ENCODE measurements around the gene FGF3.

FGF3 gene

DNA sequence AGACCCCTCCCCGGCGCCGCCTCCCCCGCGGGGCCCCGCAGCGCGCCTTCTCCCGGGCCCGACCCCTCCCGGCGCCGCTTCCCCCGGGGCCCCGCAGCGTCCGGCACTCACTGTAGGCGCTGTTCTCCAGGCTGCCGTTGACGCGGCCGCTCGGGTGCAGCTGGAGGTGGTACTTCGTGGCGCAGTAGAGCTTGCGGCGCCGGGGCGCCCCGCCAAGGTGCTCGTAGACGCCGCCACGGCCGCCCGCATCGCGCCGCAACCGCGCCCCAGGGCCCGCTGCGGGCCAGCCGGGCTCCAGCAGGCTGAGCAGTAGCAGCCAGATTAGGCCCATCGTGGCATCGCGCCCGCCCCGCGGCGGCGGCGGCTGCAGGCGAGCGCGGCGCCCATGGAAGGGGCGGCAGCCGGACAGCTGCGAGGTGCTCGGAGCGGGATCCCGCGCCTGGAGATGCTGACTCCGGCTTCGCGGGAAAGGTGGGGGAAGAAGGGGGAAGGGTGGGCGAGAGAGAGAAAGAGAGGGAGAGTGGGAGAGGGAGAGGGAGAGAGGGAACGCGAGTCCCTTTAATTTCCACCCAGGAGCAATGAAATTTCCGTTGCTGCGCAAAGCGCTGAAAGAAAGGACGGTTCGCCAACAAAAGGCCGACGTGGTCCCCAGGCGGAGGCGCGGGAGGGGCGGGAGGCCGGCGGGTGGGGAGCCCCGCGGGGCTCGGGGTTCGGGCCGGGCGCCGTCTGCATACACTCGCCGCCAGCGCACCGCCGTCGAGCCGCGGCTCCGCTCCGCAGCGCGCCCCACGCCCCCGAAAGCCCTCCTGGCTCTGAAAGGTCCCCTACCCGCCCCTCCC, at the start of gene FGF3:
Gene FGF3, minus strand, starts transcription at position 814 of the 839 bp plus-strand sequence. Its CDS starts 483 bp downstream, at position 331.
- DNase-seq, result peak in 1 of 14 donors; percentile 48

DNA sequence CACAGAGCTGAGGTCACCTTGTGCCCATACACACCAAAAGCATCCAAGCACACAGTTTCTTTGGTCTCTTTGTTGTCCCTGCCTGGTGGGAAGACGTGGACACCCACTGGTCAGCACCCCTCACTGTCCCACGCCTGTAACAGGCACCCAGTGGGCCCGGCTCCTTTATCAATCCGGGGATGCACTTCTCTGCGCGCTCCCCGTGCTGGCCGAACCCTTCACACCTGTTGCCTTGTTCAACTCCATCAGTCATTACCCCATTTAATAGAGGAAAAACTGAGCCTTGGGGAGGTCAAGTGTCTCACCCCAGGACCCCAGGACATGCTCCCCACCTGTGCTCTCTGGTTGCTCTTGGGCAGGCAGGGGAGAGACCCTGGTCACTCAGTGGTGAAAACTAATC, 49.7 kb upstream of the FGF3 start:
- no peak for DNase-seq

DNA sequence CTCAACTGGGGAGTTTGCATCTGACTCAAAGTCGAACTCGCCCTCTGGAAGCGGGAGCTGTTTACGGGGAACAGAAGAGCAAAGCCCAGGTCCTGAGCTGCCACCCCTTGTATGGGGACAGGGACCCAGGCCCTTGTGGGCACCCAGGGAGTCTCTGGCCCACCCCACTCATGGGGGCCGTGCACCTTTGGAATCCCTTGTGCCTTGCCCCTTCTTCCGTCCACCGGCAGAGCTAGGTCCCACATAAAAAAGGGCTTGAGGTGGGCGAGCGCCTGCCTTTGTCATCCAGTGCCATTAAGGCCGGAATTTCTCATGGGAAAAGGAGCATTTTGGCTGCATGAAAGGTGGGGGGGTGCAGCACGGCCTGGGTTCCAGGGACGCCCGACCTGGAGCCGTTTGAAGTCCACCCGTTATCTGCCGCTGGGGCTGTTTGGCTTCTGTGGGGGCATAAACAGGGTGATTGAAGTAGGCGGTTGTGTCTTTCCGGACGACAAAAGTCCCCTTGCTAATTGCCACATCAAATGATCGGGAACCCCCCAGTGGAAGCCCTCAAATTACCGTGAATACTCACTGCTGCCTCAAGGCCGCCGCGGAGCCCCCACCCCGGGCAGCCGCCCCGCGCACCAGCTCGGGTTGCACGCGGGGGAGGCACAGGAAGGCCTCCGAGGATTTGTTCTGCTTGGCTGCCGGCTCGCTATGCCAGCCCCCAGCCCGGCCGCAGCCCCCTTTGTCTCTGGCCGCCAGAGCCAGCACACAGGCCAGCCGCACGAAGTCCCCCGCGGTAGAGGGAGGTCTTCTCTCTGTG, 49.0 kb upstream of the FGF3 start:
- DNase-seq, result no peak

DNA sequence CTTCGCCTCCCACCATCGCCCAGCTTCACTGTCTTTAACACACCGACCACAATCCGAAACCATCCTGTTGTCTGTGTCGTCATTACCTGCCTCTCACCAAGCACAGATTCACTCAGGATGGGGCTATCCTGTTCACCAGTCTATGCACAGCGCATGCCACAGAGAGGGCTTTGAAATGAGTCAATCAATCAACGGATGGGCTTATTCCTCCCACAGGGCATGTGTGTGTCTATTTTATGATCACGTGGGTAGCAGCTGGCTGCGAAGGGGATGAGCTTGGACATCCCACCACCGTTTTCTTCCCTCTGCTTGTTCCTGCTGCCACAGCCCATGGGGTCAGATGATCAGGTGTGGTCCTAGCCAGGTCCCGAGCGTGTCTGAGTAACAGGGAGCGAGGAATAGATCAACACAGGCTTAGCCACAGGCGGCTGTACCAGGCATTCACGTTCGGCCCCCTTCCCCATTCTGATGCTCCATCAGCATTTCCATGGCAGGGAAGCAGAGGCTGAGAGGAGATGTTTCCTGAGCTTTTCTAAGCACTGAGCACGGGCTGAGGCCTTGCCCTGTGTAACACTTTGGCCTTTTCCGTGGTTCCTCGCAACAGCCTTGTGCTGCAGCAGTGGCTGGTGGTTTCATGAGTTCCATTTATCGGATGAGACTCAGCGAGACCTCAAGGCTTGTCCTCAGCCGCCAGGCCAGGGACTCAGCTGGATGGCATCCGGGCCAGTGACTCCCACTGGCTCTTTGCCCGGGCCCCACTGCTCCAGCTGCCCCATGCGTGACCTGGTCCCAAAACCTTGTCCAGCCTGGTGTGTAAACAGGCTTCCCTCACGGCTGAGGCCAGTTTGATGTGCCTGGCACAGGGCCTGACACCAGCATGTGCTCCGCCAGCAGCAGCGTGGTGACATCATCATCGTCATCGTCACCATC, 48.1 kb upstream of the FGF3 start:
- DNase-seq, result peak in 1 of 14 donors; percentile 11

DNA sequence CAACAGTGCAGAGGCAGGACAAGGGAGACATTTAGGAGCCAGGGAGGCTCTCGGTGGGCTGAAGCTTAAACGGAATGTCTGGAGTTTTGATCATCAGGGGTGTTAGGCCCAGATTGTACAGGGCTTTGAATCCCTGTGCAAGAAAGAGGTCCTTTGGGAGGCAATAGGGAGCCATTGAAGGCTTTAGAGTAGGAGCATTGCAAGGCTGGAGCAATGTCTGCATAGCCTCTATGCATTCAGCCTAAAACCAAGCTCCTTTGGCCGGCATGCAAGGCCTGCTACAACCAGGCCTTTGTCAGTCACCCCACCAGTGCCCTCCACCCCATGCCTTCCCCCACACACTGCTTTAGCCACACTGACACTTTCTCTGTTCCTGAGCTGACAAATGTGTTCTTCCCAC, 47.4 kb upstream of the FGF3 start:
- DNase-seq, result no peak

DNA sequence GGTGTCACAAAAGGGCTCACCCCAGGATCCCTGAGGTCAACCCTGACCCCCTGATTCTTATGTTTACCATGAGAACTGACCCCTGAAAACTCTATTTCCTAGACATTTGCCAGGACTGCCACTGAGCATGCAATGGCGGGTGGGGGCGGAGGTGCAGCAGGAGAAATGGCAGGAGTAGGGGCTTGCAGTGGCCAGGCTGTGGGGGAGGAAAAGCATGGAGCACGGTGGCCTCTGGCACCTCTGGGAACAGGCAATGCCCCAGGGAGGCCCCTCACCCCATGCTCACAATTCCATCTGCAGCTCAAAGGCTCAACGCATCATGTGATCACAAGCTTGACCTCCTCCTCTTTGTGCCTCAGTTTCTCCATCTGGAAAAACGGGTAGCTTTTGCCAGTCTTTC, 46.5 kb upstream of the FGF3 start:
- no peak for DNase-seq

DNA sequence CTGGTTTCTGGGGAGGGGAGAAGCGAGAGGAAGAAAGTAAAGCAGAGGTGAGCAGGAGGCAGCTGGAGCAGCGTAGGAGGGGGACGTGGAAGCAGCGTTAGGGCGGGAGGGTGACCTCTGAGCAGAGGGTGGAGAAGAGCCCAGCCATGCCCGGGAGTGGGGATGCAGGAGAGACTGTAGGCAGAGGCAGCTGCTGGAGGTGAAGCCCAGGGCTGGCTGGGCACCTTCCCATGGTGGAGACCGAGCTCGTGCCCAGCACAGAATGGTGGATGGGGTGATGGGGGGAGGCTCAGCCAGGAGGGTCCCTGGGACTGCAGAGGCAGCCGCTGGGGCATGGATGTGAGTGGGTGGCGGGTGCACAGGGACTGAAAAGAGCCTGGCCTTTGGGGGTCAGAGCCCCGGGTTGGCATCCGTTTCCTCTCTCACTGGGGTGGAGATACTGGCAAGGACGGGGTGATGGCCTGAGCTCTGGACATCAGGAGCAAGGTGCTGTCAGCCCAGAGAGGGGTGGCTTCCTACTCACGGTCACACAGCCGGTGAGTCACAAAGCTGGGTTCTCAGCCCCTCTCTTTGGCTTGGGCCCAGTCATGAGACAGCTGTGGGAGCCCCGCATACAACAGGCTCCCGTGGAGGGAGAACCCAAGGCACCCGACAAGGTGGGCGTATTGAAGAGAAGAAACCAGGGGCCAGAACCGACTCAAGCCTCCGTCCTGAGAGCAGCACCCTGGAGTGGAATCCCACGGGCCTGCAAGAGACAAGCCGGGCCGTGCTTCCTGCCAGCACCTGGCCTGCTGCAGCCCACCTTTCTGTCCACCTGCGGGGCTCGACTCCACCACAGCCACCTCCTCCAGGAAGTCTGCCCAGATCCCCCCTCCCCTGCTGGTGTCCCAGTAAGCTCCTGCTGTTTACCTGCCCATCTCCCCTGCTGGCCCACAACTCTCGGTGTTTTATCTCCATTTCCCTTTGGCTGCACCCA, 45.8 kb upstream of the FGF3 start:
- DNase-seq, result no peak

DNA sequence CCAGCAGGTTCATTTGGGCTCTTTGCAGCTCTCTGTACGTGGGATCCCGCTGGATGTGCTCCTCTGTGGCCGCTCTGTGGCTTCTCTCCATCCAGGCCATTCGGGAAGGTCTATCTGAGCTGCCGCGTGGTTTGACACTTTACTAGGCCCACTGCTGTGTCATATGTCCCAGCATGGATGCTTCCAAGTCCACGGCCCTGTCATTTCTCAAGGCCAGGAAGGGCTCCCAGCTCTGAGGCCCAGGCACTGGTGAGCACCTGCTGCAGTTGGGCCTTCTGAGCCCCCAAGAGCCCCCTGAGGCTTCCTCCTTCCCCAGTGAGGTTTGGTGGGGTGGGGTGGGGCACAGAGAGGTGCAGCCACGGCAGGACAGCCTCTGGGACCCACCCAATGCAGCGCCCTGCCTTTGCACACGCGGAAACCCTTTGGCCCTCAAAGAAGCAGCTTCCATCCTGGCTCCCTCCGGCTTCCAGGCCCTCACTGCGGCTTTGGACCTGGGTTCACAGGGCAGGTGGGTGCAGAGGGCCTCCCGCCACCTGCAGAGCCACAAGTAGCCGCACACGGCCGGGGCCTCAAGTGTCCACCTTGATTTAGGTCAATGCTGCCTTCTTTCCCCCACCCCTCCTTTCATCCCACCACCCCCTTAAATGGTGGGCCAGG, 44.5 kb upstream of the FGF3 start:
- no peak for DNase-seq

DNA sequence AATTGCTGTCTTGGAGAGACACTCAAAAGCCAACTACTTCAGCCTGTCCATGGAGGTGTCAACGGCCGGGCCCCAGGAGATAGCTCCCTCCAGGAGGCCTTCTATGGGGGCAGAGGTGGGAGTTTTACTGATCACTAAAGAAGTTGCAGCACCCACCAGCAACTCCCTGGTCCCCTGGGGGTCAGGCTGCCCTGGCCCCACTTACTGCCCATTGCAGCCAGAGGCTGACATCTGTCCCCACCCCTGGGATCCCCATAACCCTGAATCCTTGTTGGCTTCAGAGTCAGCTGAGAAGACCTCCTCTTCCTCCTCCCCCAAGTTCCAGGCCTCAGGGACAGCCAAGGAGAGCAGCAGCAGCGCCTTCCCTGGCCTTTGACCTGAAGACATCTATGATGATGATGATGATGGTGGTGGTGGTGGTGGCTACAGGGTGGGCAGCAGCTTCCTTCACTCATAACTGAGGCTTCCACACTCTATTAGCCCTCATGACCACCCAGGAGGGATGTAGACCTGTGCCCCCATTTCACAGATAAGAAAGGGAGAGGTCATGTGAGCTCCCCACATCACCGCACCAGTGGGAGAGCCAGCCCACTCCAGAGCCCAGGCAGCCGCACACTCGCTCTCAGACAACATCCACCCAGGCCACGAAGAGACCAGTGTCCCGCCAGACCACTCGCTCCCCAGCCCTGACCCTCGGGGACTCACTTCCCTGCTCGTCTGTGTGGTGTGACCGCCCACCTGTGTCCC, 43.8 kb upstream of the FGF3 start:
- no peak for DNase-seq

DNA sequence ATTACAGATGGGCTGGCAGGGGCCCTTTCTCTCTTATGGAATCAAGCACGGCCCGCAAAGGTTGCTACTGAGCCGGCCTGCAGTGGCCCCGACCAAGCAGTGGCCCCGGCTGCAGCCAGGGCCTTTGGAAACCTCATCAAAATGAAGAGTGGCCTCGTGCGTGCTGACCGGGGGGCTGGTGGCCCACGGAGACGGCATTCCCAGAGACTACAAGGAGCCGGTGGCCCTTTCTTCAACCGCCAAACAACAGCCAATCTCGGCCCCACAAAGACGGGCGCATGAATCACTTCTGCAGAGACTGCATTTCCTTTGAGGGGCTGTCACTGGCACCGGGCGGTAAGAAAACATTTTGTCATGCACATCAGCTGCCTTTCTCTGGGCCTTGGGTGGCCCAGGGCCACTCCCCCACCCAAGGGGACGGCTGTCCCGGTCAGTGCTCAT, 43.1 kb upstream of the FGF3 start:
- no peak for DNase-seq

DNA sequence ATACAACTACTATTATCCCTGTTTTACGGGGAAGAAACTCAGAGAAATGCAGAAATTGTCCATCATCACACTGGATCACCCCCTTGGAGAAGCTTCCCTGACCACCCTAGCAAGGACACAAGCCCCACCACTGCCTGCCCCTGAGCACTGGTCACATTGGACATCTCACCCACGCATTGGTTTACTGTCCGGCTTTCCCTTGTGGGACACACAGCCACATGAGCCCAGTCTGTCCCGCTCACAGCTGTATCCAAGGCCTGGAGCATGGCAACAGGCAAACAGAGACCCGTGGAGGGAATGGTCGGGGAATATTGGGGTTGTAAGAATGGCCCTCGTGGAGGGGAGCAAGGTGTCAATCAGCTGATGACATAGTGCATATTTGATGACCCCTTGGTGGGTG, 42.7 kb upstream of the FGF3 start:
- DNase-seq, result no peak

DNA sequence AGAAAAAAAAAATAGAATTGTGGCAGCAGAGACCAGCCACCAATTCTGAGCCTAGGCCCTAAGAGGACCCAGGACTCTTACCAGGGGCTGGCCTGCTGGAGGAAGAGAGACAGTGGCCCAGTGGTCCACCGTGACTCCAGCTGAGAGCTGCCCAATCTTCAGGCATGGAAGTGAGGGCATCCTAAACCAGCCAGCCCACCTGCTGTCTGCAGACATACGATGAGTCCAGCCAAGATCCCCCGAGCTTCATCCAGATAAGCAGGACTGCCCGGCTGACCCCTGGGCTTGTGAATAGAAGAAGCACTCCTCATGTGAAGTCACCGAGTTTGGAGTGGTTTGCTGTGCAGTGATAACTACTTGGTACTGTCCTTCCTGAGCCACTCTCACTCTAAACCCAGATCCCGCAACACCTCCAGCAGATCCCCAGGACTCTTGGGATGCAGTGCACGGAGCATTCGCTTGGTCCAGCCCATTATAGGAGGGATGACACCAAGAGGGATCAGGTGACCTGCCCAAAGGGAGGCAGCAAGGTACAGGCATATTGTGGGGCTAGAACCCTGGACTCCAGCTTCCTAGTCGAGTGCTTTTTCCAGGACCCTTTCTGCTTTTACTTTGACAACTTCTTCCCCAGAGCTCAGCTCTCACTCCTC, 41.7 kb upstream of the FGF3 start:
- no peak for DNase-seq

DNA sequence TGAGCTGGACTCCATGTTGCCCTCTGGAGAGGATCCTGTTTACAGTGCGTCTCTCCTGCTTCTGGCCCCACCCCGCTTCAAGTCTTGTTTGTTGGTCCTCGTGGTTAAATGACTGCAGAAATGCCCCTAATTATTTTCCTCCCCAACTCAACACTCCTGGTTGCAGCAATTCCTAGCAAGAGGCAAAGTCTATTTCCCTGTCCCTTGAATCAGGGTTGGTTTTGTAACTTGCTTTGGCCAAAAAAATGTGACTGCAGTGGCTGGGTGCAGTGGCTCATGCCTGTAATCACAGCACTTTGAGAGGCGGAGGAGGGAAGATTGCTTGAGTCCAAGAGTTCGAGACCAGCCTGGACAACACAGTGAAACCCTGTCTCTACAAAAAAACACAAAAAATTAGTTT, 41.0 kb upstream of the FGF3 start:
- DNase-seq, result no peak

DNA sequence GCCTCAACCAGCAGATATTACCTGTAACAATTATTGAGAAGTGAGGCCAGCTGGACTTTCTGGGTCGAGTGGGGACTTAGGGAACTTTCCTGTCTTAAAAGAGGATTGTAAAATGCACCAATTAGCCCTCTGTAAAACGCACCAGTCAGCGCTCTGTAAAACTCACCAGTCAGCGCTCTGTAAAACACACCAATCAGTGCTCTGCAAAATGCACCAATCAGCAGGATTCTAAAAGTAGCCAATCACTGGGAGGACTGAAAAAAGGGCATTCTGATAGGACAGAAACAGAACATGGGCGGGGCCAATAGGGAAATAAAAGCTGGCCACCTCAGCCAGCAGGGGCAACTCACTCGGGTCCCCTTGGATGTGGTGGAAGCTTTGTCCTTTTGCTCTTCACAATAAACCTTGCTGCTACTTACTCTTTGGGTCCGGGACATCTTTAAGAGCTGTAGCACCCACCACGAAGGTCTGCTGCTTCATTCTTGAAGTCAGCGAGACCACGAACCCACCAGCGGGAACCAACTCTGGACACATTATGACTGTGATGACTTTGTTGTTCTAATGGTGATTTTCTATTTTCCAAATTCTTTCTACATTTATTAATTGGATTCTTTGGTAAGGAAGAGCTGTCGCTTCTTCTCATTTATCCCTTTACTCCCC, 40.2 kb upstream of the FGF3 start:
- no peak for DNase-seq

DNA sequence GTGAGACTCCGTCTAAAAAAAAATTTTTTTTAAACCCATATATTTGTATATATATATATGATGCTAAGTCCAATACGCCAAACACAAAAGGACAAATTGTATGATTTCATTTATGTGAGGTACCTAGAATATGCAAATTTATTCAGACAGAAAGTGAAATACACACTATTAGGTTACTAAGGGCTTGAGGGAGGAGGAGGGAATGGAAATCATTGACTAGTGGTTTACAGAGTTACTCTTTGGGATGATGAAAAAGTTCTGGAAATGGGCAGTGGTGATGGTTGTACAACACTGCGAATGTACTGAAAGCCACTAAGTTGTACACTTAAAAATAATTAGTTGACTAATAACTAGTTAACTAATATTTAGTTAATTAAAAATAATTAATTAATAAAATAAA, 36.2 kb upstream of the FGF3 start:
- no peak for DNase-seq

DNA sequence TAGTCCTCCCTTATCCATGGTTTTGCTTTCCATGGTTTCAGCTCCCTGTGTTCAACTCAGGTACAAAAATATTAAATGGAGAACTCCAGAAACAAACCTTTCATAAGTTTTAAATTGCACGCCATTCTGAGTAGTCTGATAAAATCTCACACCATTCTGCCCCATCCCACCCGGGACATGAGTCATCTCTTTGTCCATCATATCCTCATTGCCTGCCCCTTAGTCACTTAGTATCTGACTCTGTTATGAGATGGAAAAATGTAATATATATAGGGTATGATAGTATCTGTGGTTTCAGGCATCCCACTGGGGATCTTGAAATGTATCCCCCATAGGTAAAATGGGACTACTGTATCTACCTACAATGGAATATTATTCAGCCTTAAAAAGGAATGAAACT, 35.5 kb upstream of the FGF3 start:
- DNase-seq, result no peak

DNA sequence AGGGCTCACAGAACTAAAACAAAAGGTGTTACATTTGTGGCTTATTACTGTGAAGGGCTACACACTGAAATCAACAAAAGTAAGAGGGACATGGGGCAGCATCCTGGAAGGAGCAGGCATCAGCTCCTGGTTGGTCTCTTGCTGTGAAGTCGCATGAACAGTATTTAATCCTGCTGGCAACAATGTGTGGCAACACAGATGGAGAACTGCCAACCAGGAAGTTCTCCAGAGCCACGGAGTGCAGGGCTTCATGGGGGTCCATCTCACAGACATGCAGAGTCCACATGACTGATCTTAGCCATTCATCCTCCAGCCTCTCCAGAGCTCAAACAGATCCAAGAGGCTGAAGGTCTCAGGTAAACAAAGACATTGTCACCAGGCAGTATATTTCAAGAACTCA, 32.8 kb upstream of the FGF3 start:
- DNase-seq, result no peak

DNA sequence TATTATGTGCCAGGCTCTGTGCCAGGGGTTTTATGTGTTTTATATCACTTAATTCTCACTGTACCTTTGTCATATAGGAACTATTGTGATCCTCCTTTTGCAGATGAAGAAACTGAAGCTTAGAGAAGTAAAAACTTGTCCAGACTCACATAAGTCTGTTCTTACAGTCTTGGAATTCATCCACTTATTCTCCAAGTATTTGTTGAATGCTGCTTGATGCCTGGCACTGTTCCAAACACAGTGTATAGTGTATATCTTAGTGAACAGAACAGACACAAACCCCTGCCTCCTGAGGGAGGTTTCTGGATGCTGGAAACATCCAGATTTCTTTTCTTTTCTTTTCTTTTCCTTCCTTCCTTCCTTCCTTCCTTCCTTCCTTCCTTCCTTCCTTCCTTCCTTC, 29.0 kb upstream of the FGF3 start:
- DNase-seq, result no peak

DNA sequence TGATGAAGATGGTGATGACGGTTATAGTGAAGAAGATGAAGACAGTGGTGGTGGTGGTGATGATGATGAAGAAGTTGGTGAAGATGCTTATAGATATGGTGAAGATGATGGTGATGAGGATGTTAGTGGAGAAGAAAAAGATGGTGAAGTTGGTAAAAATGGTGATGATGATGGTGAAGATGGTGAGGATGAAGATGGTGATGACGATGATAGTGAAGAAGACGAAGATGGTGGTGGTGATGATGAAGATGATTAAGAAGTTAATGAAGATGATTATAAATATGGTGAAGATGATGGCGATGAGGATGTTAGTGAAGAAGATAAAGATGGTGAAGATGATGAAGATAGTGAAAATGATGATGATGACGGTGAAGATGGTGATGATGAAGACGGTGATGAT, 25.2 kb upstream of the FGF3 start:
- no peak for DNase-seq

Data from C1 segment of cervical spinal cord (tissue), 14 donors.